Heart right ventricle (tissue), 16 donors: ENCODE measurements around the gene FUT9. TPM values are rescaled to one million over a fixed set of nuclear protein-coding genes. Genes with fewer than 3 reads are reported as not detected.

Experiments
- ATAC-seq, 8 donors: fragments of 200-7000 bp; cut with Tn5 transposase; one replicate each; pipeline ENCODE4 v1.9.1; 2020; ENCODE audit warnings: mild to moderate bottlenecking in 8 of 8, moderate library complexity in 8 of 8, moderate number of reproducible peaks in 1 of 8
- DNase-seq, 2 donors: peaks; one replicate each; pipeline ENCODE4 v3.0.0-alpha.2; 2020
- H3K27ac ChIP-seq, 10 donors: fragments of 200-600 bp; sonication (generic) in 2 of 10; one replicate each; pipeline versions ENCODE4 v1.5.0 to v1.8.0; 2020 to 2022; ENCODE audit warnings: mild to moderate bottlenecking in 3 of 10
- H3K27me3 ChIP-seq, 7 donors: fragments of 200-600 bp; one replicate each; pipeline ENCODE4 v1.8.0; 2021 to 2022; ENCODE audit warnings: mild to moderate bottlenecking in 2 of 7
- H3K36me3 ChIP-seq, 9 donors: fragments of 200-600 bp; sonication (generic) in 1 of 9; one replicate each; pipeline versions ENCODE4 v1.5.0 to v1.8.0; 2020 to 2022; ENCODE audit warnings: mild to moderate bottlenecking in 2 of 9
- H3K4me1 ChIP-seq, 9 donors: fragments of 200-600 bp; sonication (generic) in 1 of 9; one replicate each; pipeline versions ENCODE4 v1.5.0 to v1.8.0; 2020 to 2022; ENCODE audit warnings: mild to moderate bottlenecking in 4 of 9
- H3K4me3 ChIP-seq, 10 donors: fragments of 200-600 bp; sonication (generic) in 2 of 10; one replicate each; pipeline versions ENCODE4 v1.5.0 to v1.8.0; 2020 to 2022; ENCODE audit warnings: mild to moderate bottlenecking in 7 of 10, moderate library complexity in 2 of 10
- H3K9me3 ChIP-seq, 11 donors: fragments of 200-600 bp in 10 of 11; sonication (generic) in 2 of 11; one replicate each; pipeline versions ENCODE4 v1.5.0 to v1.8.0; 2013 to 2022; ENCODE audit warnings: mild to moderate bottlenecking in 2 of 11, control low read depth in 1 of 11, moderate library complexity in 1 of 11
- CTCF ChIP-seq, 9 donors: fragments of 200-600 bp; sonication (generic) in 2 of 9; IDR thresholded peaks; one replicate each; pipeline versions ENCODE4 v1.5.0 to v1.8.0; 2021 to 2022; ENCODE audit warnings: antibody characterized with exemption in 9 of 9, mild to moderate bottlenecking in 5 of 9, moderate library complexity in 1 of 9
- WGBS, 2 donors: extraction: QIAGEN DNeasy Blood & Tissue Kit; methylation state at CpG; one replicate each; pipeline ENCODE4 v1.1.7; 2013; ENCODE audit warnings: inconsistent platforms in 1 of 2; 5-methylcytosine and 5-hydroxymethylcytosine counted together
- intact Hi-C, 10 donors: fragments of 100-400 bp; cut with DNase I; formaldehyde crosslinking; loops; one replicate each; pipeline versions ENCODE4 v1.11.1 to v1.14.2; 2022
- polyA plus RNA-seq, 2 donors: library from polyadenylated mRNA; stranded (reverse); fragments of 200-250 nt; gene quantifications; one replicate each; pipeline ENCODE4 v1.2.3, GENCODE V29; 2013
- total RNA-seq, 10 donors: library from RNA; stranded (reverse); fragmentation: NEBNext Ultra II Directional in 3 of 10; extraction: Animal tissue kit (Norgen Biotek cat#: 25700) in 3 of 10; gene quantifications; one replicate each; pipeline versions ENCODE4 v1.2.1 to v1.2.4, GENCODE V29; 2021 to 2023
- donor health status: Arrhythmogenic right ventricular cardiomyopathy.
- donor health status: ischemic (EF 13 %, LVEDD 7.1; RV severe dilation, severe dysfunction).
- donor health status: healthy with polysubstance abuse.
- donor health status: DM: no; HTN: yes; CAD: no.
- donor health status: DM: no; HTN: no; CAD: no.
- donor health status: ischemic (EF 25% LVEDD 6.9; RV normal size, moderate dysfunction).
- donor health status: ischemic (EF 25% LVEDD 5.7; RV mildly dilated, moderate dysfunction).
- donor health status: healthy.
- donor health status: DM: yes; HTN: yes; CAD: no.
- donor health status: Ischemic cardiomyopathy.
- donor health status: ischemic (EF 35%, LVEDD 5.7; RV mildly dilated, moderate dysfunction).
- donor health status: nonischemic (EF 11% LVEDD 7.7; RV severe dilation, severe dysfunction).
- donor health status: DM: yes; HTN: yes; CAD: no.
- donor health status: PGD.
- donor health status: ischemic (EF 29% LVEDD 5.4; RV normal size, mild dysfunction).
- donor health status: nonischemic (EF 23%, LVEDD 6.1; RV moderate dilation, normal function).

The FUT9 gene
- total and polyA plus RNA-seq, 12 donors: not detected

GRCh38 chr6:96142142-96142541 lies 126.4 kb downstream of the FUT9 start:
- Histone ChIP-seq H3K4me3 (no peak overlapping the region), H3K27ac (no peak overlapping the region), H3K4me1 (no peaks in the 10 kb centered on the region), H3K36me3 (no peaks in the 10 kb centered on the region), H3K27me3 (no peaks in the 10 kb centered on the region), H3K9me3 (no peaks in the 10 kb centered on the region)
- intact Hi-C loops: no loop called here
- no peak for TF ChIP-seq CTCF (IDR thresholded peaks at IDR 0.05)
- no peak for ATAC-seq
- no peak for DNase-seq
- WGBS, 2 donors: 50 to 51% methylated on average over 2 of the region's 2 CpGs

DNA sequence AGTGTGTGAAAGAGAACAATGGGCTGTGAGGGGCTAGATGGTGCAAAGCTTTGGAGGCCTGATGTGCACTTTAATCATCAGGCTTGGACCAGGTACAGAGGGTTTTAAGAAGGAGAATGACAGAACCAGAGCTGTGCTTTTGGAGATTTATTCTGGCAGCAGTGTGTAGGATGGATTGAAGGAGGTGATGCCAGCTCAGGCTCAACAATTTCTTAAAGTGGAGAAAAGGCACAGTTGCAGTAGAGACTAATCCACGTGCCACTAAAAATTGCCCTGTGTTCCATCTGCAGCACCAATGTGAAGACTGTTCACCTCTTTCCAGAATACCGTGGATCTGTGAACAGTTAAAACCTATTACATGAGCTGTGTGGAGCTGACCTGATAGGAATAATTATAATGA lies 134.7 kb downstream of the FUT9 start:
- Histone ChIP-seq H3K4me1 (no peaks in the 10 kb centered on the region), H3K36me3 (no peaks in the 10 kb centered on the region), H3K27me3 (no peaks in the 10 kb centered on the region), H3K27ac (no peak overlapping the region), H3K9me3 (no peaks in the 10 kb centered on the region), H3K4me3 (no peak overlapping the region)
- ATAC-seq (no peak), DNase-seq (no peak)
- intact Hi-C loops: no loop called here
- no peak for TF ChIP-seq CTCF (IDR thresholded peaks at IDR 0.05)
- 66 to 77% methylated on average over 2 of the region's 2 CpGs for WGBS, 2 donors

DNA sequence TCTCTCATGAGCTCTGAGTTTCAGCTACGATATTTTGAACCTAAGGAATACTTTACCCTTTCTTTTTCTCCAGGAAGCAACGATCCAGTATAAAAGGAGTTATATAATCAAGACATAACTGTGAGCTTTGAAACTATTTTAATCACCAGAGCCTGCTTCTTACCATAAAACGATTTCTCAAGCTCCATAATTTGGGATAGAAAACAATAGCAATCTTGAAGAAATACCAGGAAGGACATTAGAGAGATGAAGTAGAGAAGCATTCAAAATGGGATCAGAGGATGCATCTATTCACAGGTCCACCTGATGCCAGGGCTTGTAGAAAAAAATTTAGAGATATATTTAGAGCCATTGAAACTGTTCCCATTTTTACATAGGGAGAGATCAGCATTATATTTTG lies 135.9 kb downstream of the FUT9 start:
- ATAC-seq: no peak
- H3K4me1 ChIP-seq: no peaks in the 10 kb centered on the region
- H3K27me3 ChIP-seq: no peaks in the 10 kb centered on the region
- H3K4me3 ChIP-seq: no peak overlapping the region
- no peak overlapping the region for H3K27ac ChIP-seq
- TF ChIP-seq CTCF (IDR thresholded peaks at IDR 0.05): no peak
- WGBS, 2 donors: 59 to 68% methylated on average over 3 of the region's 3 CpGs
- no peak for DNase-seq
- intact Hi-C loops: no loop called here
- H3K9me3 ChIP-seq: no peaks in the 10 kb centered on the region
- H3K36me3 ChIP-seq: no peaks in the 10 kb centered on the region

DNA sequence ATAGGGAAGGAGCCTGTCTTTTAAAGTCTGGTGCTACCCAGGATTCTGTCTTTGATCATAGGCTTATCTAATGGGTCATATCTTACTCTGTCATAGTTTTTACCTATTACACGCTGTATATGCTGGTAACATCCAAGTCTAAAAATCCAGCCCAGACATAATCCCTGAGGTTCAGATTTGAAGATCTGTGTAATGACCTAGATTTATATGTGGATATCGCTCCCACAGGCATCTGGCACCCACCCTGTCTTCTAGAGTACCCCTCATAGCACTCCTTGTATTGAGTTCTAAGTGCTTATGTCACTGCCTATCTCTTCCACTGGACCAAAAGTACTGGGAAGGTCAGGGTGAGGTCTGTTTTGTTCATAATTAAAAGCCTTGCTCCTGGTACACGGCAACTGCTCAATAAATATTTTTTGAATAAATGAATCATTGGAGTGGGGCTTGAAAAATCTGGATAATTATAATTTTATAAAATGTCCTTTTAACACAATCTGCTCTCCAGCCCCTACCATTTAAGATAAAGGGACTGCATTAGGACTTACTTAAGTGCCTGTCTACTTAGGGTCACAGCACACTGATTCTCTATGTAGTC lies 136.4 kb downstream of the FUT9 start:
- H3K27ac ChIP-seq: no peak overlapping the region
- WGBS, 2 donors: 72 to 87% methylated on average over 3 of the region's 3 CpGs
- H3K4me1 ChIP-seq: no peaks in the 10 kb centered on the region
- intact Hi-C loops: no loop called here
- H3K27me3 ChIP-seq: no peaks in the 10 kb centered on the region
- TF ChIP-seq CTCF (IDR thresholded peaks at IDR 0.05): no peak
- no peak overlapping the region for H3K4me3 ChIP-seq
- H3K9me3 ChIP-seq: no peaks in the 10 kb centered on the region
- ATAC-seq (no peak), DNase-seq (no peak)
- H3K36me3 ChIP-seq: no peaks in the 10 kb centered on the region
